ENCODE data around the gene CYP4B1.

DNA sequence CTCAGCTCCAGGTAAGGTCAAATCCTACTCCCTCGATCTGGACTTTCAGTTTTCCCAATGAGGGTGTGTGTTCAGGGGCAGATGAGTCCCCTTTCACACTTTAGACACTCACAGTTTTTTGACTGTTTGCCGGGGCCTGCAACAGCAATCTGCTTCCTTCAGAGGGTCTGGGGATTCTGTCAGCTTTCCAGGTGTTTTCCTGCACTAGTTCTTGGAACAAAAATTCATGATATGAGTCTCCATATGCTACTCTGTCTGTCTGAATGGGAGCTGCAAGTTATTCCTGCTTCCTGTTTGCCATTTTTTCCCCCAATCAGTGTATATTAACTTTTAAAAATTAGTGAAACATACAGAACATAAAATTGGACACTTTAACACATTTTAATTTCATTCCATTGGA is 24.3 kb downstream of the CYP4B1 start:
- TF ChIP-seq, protein P1, sequence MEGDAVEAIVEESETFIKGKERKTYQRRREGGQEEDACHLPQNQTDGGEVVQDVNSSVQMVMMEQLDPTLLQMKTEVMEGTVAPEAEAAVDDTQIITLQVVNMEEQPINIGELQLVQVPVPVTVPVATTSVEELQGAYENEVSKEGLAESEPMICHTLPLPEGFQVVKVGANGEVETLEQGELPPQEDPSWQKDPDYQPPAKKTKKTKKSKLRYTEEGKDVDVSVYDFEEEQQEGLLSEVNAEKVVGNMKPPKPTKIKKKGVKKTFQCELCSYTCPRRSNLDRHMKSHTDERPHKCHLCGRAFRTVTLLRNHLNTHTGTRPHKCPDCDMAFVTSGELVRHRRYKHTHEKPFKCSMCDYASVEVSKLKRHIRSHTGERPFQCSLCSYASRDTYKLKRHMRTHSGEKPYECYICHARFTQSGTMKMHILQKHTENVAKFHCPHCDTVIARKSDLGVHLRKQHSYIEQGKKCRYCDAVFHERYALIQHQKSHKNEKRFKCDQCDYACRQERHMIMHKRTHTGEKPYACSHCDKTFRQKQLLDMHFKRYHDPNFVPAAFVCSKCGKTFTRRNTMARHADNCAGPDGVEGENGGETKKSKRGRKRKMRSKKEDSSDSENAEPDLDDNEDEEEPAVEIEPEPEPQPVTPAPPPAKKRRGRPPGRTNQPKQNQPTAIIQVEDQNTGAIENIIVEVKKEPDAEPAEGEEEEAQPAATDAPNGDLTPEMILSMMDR (IDR thresholded peaks at IDR 0.05): no peak
- TF ChIP-seq POLR2A (IDR thresholded peaks at IDR 0.05): no peak
